ENCODE measurements around the gene S100A5.
"Not testable (repeated sequence)": the region's sequence is repeated elsewhere in the genome, so short reads cannot be mapped to it uniquely, and the experiment has no call there.

The S100A5 gene

GRCh38 chr1:153532769-153533599 is 7.8 kb downstream of the S100A5 start:
- peak; percentile 86 for DNase-seq (ENCODE audit: low spot score)

- DNase-seq (ENCODE audit: low spot score): peak; percentile 34
Measured at GRCh38 chr1:153532181-153532580, 8.6 kb downstream of the S100A5 start.

GRCh38 chr1:153531638-153532037 is 9.1 kb downstream of the S100A5 start:
- DNase-seq (ENCODE audit: low spot score): no peak

- no peak for DNase-seq (ENCODE audit: low spot score)
Measured at GRCh38 chr1:153527683-153528040, 13.1 kb downstream of the S100A5 start.

GRCh38 chr1:153527023-153527682 is 13.6 kb downstream of the S100A5 start:
- DNase-seq (ENCODE audit: low spot score): no peak

- DNase-seq (ENCODE audit: low spot score): peak; percentile 27
Measured at GRCh38 chr1:153526132-153526543, 14.6 kb downstream of the S100A5 start.

- no peak for DNase-seq (ENCODE audit: low spot score)
Measured at GRCh38 chr1:153525088-153525728, 15.5 kb downstream of the S100A5 start.

GRCh38 chr1:153522353-153523048 is 18.2 kb downstream of the S100A5 start:
- not testable (repeated sequence) for DNase-seq (ENCODE audit: low spot score)

- not testable (repeated sequence) for DNase-seq (ENCODE audit: low spot score)
Measured at GRCh38 chr1:153521808-153522207, 18.9 kb downstream of the S100A5 start.

GRCh38 chr1:153520818-153521476 is 19.8 kb downstream of the S100A5 start:
- DNase-seq (ENCODE audit: low spot score): no peak

- DNase-seq (ENCODE audit: low spot score): not testable (repeated sequence)
Measured at GRCh38 chr1:153520137-153520691, 20.5 kb downstream of the S100A5 start.

GRCh38 chr1:153519242-153519641 is 21.5 kb downstream of the S100A5 start:
- DNase-seq (ENCODE audit: low spot score): no peak

GRCh38 chr1:153515504-153516394 is 25.0 kb downstream of the S100A5 start:
- DNase-seq (ENCODE audit: low spot score): peak; percentile 54

GRCh38 chr1:153513666-153514065 is 27.1 kb downstream of the S100A5 start:
- no peak for DNase-seq (ENCODE audit: low spot score)

GRCh38 chr1:153513023-153513422 is 27.7 kb downstream of the S100A5 start:
- DNase-seq (ENCODE audit: low spot score): no peak

- peak; percentile 82 for DNase-seq (ENCODE audit: low spot score)
Measured at GRCh38 chr1:153510984-153511410, 29.7 kb downstream of the S100A5 start.

GRCh38 chr1:153509729-153510354 is 30.9 kb downstream of the S100A5 start:
- peak; percentile 73 for DNase-seq (ENCODE audit: low spot score)

GRCh38 chr1:153509036-153509435 is 31.7 kb downstream of the S100A5 start:
- DNase-seq (ENCODE audit: low spot score): no peak

- no peak for DNase-seq (ENCODE audit: low spot score)
Measured at GRCh38 chr1:153507926-153508583, 32.7 kb downstream of the S100A5 start.

All from hematopoietic multipotent progenitor cell treated with erythropoietin and hydrocortisone succinate and interleukin-3 and kit ligand, for 15 days (in vitro differentiated cells).